Esophagus squamous epithelium (tissue), 4 donors: ENCODE results near the gene FUBP1.

Experiments used
- POLR2A ChIP-seq, 4 donors: fragments of 450-650 bp; IDR thresholded peaks; one replicate each; pipeline ENCODE4 v1.6.1; 2017; ENCODE audit warnings: antibody characterized with exemption in 4 of 4, mild to moderate bottlenecking in 4 of 4, moderate library complexity in 3 of 4
- TF ChIP-seq, protein P1 (sequence below), 6 experiments: fragments of 450-650 bp in 4 of 6; fragments of 200-600 bp in 2 of 6; sonication (generic) in 2 of 6; IDR thresholded peaks; one replicate each; pipeline ENCODE4 v1.5.1; 2016 to 2019; ENCODE audit warnings: antibody characterized with exemption in 6 of 6, mild to moderate bottlenecking in 4 of 6, moderate library complexity in 4 of 6

DNA sequence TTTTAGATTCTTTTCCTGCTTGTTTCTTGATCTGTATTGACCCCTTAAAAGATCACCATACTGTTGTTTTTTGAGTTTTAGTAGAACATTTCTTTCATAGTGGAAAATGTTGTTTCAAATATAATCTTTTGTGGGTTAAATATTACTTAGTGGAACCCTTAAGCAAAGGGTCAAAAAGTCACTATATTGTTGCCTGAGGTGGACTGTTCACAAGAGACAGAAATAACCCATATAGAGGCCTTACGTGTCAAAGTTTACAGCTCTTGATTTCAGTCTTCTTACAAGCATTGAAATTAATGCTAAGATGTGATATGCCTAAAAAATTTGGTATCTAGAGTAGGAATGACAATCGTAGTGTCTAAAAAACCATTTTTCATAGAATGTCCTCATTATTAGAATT, 32.2 kb upstream of the FUBP1 start:
- no peak for TF ChIP-seq POLR2A (IDR thresholded peaks at IDR 0.05)
- TF ChIP-seq, protein P1, sequence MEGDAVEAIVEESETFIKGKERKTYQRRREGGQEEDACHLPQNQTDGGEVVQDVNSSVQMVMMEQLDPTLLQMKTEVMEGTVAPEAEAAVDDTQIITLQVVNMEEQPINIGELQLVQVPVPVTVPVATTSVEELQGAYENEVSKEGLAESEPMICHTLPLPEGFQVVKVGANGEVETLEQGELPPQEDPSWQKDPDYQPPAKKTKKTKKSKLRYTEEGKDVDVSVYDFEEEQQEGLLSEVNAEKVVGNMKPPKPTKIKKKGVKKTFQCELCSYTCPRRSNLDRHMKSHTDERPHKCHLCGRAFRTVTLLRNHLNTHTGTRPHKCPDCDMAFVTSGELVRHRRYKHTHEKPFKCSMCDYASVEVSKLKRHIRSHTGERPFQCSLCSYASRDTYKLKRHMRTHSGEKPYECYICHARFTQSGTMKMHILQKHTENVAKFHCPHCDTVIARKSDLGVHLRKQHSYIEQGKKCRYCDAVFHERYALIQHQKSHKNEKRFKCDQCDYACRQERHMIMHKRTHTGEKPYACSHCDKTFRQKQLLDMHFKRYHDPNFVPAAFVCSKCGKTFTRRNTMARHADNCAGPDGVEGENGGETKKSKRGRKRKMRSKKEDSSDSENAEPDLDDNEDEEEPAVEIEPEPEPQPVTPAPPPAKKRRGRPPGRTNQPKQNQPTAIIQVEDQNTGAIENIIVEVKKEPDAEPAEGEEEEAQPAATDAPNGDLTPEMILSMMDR (IDR thresholded peaks at IDR 0.05): no peak
